Activated CD8-positive, alpha-beta memory T cell treated with anti-CD3 and anti-CD28 coated beads, Interleukin-2, amount 50 U/mL, for 4 hours (primary cell): ENCODE data around the gene DCAF11.
"Not testable (repeated sequence)": the region's sequence is repeated elsewhere in the genome, so short reads cannot be mapped to it uniquely, and the experiment has no call there.

Experiments used
- DNase-seq: peaks from one replicate; pipeline ENCODE4 v3.0.0-alpha.2; 2020

Gene DCAF11

GRCh38 chr14:24098229-24098926 lies 16.2 kb upstream of the DCAF11 start:
- no peak for DNase-seq

- DNase-seq = no peak
Measured at GRCh38 chr14:24098927-24099813, 15.4 kb upstream of the DCAF11 start.

GRCh38 chr14:24100197-24100981 lies 14.2 kb upstream of the DCAF11 start:
- DNase-seq = no peak

GRCh38 chr14:24100982-24101494 lies 13.5 kb upstream of the DCAF11 start:
- no peak for DNase-seq

- DNase-seq = no peak
Measured at GRCh38 chr14:24102357-24103048, 12.1 kb upstream of the DCAF11 start.

GRCh38 chr14:24103451-24103850 lies 11.1 kb upstream of the DCAF11 start:
- DNase-seq = no peak

GRCh38 chr14:24105609-24106239 lies 8.9 kb upstream of the DCAF11 start:
- not testable (repeated sequence) for DNase-seq

- no peak for DNase-seq
Measured at GRCh38 chr14:24106672-24107271, 7.8 kb upstream of the DCAF11 start.

GRCh38 chr14:24108336-24108874 lies 6.2 kb upstream of the DCAF11 start:
- DNase-seq = no peak

GRCh38 chr14:24110060-24110459 lies 4.5 kb upstream of the DCAF11 start:
- no peak for DNase-seq

GRCh38 chr14:24110523-24110922 lies 4.1 kb upstream of the DCAF11 start:
- DNase-seq = no peak

GRCh38 chr14:24113379-24113800 lies 1.2 kb upstream of the DCAF11 start:
- DNase-seq = no peak

- DNase-seq = peak; percentile 66
Measured at GRCh38 chr14:24113801-24114531, 611 bp upstream of the DCAF11 start.

GRCh38 chr14:24115422-24116127 lies 998 bp downstream of the DCAF11 start:
- no peak for DNase-seq

- no peak for DNase-seq
Measured at GRCh38 chr14:24116128-24116814, 1.7 kb downstream of the DCAF11 start.

- no peak for DNase-seq
Measured at GRCh38 chr14:24117179-24117578, 2.6 kb downstream of the DCAF11 start.

- no peak for DNase-seq
Measured at GRCh38 chr14:24119691-24120090, 5.1 kb downstream of the DCAF11 start.

- DNase-seq = no peak
Measured at GRCh38 chr14:24121210-24121609, 6.6 kb downstream of the DCAF11 start.

GRCh38 chr14:24122416-24122815 lies 7.8 kb downstream of the DCAF11 start:
- DNase-seq = no peak
